Measurements from ENCODE around the gene ZFP62.

The ZFP62 gene

DNA sequence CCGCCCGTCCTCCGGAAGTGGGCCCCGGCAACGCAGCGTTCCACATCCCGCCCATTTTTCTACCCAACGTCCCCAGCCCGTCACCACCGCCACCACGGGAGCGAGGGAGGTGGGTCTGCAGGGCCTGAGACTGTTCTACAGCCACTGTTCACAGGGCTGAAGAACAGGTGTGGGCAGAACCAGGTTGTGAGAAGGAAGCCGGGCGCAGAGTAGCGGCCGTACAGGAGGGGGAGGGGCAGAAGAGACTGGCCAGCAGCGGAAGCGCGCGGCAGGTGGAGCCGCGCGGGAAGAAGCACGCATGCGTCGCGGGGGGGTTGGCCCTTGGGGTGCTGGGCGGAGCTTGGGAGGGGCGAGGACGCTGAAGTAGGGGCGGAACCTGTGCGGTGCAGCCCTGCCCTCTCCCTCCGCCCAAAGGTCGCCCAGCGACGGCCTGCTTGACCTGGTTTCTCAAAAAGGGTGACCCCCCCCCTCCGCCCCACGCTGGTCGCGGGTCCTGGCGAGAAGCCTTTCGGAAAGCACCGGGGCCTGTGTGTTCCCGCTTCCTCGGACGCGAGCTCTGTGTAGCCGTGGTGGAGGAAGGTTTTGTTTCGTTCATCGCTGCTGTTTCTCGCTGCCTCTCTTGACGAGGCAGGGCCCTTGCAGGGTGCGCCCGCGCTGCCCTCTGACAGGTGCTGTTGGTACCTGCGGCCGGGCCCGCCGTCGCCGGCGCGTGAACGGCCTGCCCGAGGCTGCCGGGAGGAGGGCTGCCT lies 50.7 kb downstream of the ZFP62 start:
- DNase-seq (ENCODE audit: low spot score): peak; percentile 96

DNA sequence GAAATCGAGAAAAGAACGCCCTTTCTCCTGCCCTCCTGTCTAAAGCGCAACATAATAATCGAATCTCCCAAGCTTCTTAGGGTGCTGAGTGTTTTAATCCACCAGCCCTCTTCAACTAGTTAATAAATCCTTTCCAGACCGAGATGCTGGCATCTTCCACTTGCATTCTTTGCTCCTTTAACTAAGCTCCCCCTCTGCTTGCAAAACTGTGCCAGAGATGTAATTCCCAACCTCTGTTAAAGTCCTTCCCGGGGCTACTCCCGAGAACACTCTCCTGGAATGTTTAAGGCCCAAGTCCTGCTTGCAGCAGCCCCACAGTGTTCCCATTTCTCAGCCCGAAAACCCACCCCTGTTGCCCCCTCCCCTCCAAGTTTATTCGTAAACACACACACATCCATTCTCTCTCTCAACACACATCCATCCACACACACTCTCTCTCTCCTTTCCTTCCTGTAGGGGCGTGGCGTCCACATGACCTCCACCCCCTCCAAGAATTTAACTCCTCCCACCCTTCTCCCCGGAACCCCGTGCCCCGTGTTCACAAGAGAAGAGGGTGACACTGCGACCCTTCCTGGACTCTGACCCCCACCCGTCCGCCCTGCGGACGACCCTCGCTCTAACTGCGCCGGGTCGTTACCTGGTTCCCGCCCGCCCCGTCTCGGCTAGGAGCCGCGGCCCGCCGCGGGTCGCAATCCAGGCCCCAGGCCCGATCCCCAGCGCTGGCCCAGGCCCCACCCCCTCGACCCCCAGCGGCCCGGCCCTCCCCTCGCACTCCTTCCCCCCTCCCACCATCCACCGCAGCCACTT lies 51.5 kb downstream of the ZFP62 start:
- peak; percentile 93 for DNase-seq (ENCODE audit: low spot score)

DNA sequence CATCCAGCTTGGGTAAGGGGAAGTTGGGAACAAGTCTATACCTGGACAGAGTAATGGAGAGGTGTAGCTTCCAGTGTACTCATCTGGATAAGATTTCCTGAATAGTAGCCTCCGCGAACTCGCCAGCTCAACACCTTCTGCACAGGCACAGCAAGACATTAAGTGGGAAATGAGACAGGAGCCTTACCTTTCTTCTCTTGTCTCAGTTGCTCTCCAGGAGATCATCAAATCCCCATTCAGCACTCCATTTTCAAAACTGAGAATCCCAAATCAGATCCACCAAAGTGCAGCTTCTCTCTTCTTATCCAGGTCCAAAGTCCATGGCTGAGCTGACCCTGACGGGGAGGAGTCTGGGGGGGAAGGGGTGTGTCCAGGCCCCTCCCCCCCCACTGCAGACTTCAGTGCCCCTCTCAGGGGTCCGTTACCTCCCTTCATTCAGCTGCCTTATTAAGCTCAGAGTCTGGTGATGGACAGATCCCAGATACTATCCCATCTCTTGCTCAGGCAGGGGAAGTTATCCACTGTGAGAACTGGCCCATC lies 52.5 kb downstream of the ZFP62 start:
- no peak for DNase-seq (ENCODE audit: low spot score)

DNA sequence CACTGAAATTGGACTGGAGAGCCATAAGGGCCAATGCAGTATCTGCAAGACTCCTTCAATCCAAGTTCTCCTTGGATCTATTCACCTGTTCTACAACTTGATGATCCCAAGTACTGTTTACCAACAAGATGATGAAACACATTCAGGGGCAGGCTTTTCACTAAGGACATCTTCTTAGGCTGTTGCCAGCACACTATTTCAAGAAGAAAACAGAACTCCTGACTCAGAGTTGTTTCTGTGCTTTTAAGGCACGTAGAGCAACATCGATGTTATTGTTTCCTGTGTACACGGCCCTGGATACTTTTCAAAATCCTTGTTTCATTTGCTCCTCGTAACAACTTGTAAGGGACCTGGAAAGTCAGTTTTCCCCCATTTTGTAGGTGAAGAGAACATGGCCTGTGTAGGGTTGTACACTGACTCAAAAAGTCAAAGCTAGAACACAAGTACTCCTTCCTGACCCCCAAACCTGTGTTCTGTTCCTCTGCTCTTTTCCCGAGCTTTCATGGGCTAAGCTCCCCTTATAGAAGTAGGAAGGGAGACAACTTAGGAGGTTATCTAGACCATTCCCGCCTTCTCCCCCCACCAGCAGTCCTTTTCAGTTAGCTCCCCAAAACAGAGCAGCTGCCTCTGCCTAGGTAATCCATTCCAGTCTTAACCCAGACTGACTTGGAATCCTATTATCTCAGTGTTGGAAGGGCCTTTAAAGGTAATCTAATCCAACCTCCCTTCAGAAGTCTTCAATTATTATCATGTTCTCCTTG lies 53.2 kb downstream of the ZFP62 start:
- no peak for DNase-seq (ENCODE audit: low spot score)

DNA sequence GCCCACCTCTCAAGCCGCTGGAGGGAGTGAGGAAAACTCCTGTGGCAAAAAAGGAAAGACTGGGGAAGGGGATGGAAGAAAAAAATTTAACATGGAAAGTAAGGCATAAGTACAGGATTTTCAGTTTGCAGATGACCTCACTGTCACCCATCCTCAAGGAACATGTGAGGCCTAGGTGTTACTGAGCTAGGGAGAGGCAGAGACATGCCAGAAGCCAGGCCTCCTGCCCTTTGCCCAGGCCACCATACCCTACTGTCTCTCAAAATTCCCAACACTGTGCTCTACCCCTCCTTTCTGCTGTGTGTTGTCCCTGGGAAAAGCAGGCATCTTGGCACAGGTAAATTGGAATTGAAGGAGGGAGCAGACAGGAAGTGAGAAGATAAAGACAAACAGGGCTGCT lies 54.0 kb downstream of the ZFP62 start:
- DNase-seq (ENCODE audit: low spot score): no peak

DNA sequence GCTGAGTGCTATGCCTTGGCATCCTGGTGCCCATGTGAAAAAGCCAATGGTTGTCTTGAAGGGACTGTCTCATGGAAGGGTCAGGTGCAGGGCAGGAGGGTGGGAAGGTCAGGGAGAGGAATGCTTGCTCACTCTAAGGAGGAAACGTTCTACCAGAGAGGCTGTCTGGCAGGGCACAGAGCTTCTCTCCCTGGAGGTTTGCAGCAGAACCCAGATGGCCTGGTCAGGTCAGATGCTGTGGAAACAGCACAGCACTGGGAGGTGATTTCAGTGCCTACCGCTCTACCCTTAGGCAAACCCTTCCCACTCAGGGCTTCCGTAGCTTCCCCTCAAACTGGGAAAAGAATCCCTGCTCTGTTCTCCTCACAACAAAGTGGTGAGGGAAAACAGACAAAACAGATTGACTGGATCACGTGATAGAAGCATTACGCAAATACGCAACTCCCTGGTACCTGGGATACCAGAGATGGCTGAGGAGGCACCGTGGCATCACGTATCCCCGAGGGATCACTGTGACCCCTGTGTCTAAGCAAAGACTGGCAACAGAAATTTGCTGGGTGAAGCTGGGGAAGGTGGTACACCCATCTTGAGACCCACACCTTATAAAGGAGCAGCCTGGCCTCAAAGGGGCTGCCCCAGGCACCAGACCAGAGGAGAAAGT lies 54.6 kb downstream of the ZFP62 start:
- DNase-seq (ENCODE audit: low spot score): no peak

DNA sequence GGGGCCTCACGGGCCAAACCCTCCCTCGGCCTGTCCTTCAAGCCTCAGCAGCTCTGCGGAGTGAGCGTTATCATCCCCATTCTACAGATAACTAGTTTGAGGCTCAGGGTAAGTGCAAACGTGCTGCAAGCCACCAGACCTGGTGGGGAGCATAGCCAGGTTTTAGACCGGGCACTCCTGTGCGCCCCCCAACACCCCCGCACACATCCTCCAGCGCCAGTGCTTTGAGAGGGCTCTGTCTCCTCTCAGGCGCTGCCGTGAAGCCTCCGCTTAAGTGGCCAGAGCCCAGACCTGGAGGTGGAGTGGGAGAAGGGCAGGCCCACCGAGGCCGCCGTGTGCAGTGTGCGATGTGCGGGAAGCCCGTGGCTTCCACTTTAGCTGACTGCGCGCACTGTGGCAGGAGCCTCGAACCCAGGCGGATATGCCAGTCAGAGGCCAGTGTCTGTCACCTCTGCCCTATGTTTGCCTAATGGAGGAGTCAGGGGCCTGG lies 56.9 kb downstream of the ZFP62 start:
- no peak for DNase-seq (ENCODE audit: low spot score)

DNA sequence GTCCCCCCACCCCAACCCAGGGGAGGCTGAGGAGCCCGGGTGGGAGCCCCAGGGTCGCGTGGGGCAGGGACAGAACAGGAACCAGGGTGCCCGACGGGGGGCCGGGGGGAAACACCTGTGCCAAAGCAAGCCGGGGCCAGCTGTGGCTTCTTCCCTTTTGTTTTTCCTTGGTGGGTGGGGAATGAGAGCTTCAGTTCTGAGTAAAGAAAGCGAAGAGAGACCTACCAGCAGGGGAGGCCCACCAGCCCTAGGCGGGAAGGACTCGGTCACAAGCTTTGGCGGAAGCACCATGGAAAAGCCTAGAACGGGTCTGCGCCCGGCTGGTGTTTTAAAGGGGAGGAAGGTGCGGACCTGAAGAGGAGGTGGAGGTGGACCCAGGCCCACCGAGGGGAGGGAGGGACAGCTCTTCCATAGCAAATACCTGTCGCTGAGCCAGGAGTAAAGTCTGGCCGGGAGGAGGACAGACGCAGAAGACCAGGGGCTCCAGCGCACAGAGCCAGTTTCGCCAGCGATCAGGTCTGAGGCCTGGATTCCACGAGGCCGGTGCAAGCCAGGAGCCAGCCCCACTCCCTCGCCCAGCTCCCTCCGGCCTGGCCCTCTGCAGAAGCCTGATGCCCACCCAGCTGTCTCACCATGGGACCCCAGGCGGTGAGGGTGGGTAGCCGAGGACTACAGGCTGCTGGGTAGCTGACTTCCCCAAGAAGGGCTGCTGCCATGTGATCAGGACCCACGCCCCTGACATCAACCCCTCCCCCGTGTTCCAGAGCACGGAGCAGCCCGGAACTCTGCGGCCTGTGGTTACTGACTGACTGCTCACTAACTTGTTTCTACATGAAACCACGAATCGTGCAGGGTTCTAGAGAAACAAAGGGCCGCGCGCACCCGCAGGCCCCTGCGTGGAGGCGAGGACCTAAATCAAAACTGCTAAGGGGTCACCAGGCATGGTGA lies 57.6 kb downstream of the ZFP62 start:
- DNase-seq (ENCODE audit: low spot score): peak; percentile 81

DNA sequence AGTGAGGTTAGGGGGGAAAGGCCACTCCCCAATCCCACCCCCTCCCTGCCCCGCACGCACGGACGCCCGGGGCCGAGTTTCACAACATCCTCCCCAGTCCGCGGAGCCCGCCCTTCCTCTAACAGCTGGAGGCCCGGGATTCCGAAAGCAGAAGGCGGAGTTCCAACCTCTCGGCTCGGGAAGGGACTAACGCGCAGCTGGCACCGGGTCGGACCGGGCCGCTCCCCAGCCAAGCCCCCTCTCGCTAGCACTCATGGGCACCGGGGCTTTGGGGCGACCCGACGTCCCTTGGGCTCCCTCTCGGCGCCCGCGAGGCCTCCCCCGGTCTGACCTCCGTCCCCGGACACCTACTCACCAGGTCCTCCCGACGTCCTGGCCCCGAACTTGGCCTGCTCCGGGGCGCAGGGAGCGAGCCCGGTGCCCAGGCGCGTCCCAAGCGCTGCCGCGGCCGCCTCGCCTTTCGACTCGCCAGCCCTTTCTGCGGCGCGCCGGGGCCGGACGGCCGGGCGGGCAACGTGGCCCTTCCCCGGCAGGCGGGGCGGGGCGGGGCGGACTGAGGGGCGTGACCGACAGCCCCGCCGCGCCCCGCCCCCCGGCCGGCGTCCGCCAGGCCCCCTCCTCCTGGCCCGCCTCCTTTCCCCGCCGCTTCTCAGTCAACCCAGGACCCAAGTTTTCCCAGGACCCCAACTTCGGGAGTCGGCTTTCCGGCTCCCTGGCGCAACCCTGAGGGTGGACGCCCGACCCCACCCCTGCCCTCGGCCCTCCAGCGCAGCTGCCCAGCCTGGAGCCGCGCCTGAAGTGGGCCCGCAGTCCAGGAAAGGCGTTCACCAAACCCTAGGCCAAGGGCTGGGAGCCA lies 58.5 kb downstream of the ZFP62 start, which contains the start of gene MGAT1:
Gene MGAT1, minus strand, starts transcription at position 482 of the 856 bp plus-strand sequence. CDS start 9,835 bp downstream, outside the sequence.
- peak; percentile 92 for DNase-seq (ENCODE audit: low spot score)

DNA sequence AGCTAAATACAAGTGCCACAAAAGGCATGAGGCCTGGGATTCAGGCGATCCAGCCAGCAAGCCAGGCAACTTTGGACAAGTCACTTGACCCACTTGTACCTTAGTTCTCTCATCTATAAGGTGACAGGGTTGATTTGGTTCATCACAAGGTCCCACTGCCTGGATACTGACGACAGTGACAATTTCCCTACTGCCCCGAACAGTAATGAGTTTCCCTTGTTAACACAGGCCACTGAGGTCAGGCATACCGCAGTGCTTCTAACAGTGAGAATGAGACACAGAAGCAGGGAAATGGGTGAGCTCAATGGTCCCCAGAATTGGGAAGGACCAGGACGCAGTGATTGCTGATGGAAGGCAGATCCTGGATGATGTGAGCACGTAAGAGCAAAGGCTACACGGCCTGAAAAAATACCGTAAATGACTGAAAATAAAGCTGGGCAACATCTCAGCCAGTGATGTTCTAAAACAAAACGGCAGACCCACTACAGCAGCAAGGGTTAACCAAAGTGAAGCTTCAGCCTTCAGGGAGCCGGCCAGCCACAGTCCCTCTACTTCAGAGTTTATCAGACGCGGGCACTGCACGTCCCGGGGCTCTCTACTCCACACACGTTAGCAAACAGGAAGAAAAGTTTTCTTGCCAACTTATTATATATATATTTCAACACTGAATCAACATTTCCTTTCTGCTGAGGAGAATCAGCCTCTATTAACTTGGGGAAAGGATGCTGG lies 59.3 kb downstream of the ZFP62 start:
- DNase-seq (ENCODE audit: low spot score): no peak

DNA sequence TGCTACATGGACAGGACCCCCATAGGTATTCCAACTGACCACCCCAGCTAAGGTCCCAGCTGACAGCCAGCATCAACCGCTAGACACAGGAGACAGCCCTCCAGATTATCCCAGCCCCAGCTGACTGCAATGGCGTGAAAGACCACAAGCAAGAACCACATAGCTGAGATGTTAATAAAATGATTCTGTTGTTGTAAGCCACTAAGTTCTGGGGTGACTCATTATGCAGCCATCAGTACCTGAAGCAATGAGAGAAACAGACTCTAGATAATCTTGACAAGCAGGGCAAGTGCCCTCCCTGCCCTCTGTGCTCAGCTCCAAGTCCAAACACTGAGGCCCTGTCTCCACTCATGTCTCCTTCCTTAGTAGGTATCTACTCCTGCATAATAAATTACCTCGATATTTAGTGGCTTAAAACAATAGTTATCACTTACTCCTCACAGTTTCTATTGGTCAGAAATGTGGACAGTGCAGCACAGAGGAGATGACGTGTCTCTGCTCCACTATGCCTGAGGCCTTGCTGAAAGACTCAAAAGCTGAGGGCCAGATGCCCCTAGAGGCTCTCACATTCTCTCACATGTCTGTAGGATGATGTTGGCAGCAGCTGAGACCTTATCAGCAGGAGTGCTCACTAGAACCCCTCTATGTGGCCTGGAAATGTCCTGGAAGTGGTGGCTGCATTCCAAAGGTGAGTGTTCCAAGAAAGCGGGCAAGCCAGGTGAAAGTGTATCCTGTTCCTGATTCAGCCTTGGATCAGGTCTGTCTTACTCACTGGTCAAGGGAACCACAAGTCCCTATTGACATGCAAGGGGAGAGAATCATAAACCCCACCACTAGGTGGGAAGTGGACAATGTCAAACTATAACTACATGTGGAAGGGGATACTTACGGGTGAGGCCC lies 60.9 kb downstream of the ZFP62 start:
- DNase-seq (ENCODE audit: low spot score): no peak

DNA sequence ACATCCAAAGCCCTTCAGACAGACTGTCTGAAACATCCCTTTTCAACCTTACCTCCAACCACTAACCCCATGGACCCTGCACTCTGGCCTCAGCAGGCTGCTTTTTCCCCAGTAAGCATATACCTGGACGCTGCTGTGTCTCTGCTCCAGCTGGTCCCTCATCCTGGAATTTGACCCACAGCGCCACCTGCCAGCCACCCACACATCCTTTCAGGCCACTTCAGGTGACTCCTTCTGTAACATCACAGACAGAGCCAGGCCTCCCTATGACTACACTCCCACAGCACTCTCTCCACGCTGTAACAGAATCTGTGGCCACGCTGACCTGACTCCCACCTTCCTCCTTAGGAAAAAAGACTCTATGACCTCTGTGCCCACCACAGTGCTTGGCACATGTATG lies 61.9 kb downstream of the ZFP62 start:
- DNase-seq (ENCODE audit: low spot score): no peak

DNA sequence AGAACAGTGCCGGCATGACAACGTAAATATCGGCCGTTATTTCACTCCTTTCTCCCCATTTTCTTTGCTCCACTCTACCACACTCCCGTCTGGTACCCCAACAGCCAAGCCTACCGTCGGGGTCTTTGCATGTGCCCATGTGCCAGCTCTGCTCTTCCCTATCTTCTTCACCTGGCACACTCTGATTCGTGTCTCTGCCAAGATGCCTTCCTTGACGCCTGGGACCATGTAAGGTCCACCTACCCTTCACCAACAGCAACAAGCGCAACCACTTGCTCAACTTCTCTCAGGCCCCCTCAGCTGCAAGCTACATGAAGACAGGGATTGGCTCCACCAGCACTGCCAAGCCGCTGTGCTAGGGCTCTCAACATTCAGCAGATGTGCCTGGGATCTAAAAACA lies 62.9 kb downstream of the ZFP62 start:
- no peak for DNase-seq (ENCODE audit: low spot score)
